ENCODE results near the gene LYRM7. TPM values are rescaled to one million over a fixed set of nuclear protein-coding genes. Genes with fewer than 3 reads are reported as not detected.

Gene LYRM7
- total RNA-seq, 4 donors from 2014 or later = 6.6 to 8.8 (median 7.9) TPM

DNA sequence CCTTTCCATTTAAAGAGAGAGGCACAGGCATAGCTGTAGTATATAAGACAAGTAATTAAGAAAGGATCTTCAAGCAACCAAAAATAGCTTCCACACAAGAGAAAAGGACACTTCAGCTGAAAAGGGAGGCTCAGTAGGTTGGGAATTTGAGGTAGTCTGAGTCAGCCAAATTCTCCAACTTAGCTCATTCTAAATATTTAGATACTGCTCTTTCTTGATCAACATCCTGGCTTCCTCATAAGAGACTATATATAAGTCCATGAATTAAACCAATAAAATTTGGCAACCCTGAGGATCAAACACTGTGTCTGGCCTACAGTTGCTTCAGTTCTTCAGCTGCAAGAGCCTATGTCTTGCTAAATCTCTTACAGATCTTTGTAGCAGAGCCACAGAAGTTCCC lies 23.5 kb upstream of the LYRM7 start:
- Histone ChIP-seq H3K4me3 (no peak overlapping the region), H3K4me1 (no peaks in the 10 kb centered on the region), H3K27ac (no peak overlapping the region), H3K27me3 (no peaks in the 10 kb centered on the region), H3K9me3 (no peaks in the 10 kb centered on the region), H3K36me3 (no peaks in the 10 kb centered on the region)
- DNase-seq = no peak
- TF ChIP-seq, protein P1, sequence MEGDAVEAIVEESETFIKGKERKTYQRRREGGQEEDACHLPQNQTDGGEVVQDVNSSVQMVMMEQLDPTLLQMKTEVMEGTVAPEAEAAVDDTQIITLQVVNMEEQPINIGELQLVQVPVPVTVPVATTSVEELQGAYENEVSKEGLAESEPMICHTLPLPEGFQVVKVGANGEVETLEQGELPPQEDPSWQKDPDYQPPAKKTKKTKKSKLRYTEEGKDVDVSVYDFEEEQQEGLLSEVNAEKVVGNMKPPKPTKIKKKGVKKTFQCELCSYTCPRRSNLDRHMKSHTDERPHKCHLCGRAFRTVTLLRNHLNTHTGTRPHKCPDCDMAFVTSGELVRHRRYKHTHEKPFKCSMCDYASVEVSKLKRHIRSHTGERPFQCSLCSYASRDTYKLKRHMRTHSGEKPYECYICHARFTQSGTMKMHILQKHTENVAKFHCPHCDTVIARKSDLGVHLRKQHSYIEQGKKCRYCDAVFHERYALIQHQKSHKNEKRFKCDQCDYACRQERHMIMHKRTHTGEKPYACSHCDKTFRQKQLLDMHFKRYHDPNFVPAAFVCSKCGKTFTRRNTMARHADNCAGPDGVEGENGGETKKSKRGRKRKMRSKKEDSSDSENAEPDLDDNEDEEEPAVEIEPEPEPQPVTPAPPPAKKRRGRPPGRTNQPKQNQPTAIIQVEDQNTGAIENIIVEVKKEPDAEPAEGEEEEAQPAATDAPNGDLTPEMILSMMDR (IDR thresholded peaks at IDR 0.05) = no peak
- TF ChIP-seq POLR2A (IDR thresholded peaks at IDR 0.05) = no peak

DNA sequence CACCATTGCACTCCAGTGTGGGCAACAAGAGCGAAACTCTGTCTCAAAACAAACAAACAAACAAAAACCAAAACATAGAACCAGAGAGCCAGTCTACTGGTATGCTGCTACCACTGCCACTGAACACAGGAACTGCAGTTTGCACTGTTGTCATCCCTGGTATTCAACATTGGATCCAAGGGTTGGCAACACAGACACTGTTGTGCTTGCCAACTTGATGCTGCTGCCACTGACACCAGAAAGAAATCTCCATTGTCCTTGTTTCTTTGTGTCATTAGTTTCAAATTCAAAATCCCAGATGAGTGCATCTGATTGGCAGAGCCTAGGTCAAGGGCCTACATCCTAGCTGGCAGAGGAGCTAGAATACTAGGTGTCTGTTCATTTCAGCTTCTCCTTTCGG lies 21.9 kb upstream of the LYRM7 start:
- TF ChIP-seq, protein P1 (IDR thresholded peaks at IDR 0.05) = no peak
- TF ChIP-seq POLR2A (IDR thresholded peaks at IDR 0.05) = no peak
- H3K4me3 ChIP-seq = no peak overlapping the region
- H3K27ac ChIP-seq = no peak overlapping the region
- H3K4me1 ChIP-seq = no peaks in the 10 kb centered on the region
- H3K36me3 ChIP-seq = no peaks in the 10 kb centered on the region
- no peaks in the 10 kb centered on the region for H3K27me3 ChIP-seq
- no peaks in the 10 kb centered on the region for H3K9me3 ChIP-seq
- no peak for DNase-seq

DNA sequence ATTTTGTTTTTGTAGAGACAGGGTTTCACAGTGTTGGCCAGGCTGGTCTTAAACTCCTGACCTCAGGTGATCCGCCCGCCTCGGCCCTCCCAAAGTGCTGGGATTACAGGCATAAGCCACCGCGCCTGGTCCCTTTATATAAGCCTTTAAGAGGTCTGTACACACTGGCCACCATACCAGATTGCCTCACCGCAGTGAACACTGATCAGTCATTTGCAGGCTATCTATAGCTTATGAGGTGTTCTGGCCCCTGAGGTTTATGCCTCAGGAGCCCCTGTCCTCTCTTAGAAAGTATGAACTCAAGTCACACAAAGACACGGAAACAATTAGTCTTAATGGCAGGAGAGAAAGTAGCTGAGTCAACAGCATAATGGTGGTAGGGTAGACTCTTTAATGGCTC lies 20.3 kb upstream of the LYRM7 start:
- Histone ChIP-seq H3K36me3 (no peaks in the 10 kb centered on the region), H3K4me3 (no peak overlapping the region), H3K4me1 (no peaks in the 10 kb centered on the region), H3K27me3 (no peaks in the 10 kb centered on the region), H3K9me3 (no peaks in the 10 kb centered on the region), H3K27ac (no peak overlapping the region)
- no peak for DNase-seq
- TF ChIP-seq, protein P1 (IDR thresholded peaks at IDR 0.05) = no peak
- TF ChIP-seq POLR2A (IDR thresholded peaks at IDR 0.05) = no peak

DNA sequence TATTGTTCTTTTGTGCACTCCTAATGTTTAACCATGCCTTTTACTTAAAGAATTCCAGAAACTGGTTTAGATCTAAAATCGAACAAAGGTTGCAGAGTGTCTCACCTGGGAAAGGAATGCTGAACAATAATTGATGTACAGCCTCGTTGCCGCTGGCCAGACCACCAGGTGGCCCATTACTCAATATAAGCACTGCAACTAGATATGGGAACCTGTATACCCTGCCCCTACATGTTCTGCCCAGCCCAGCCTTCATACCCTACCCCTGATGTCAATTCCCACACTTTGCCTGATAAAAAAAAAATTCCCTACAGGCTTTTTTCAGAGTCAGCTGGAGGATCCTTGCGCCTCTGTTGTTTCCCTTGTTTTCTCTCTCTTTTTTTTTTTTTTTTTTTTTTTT lies 19.5 kb upstream of the LYRM7 start:
- H3K4me1 ChIP-seq = no peaks in the 10 kb centered on the region
- H3K4me3 ChIP-seq = no peak overlapping the region
- no peaks in the 10 kb centered on the region for H3K36me3 ChIP-seq
- no peak for DNase-seq
- TF ChIP-seq POLR2A (IDR thresholded peaks at IDR 0.05) = no peak
- TF ChIP-seq, protein P1 (IDR thresholded peaks at IDR 0.05) = no peak
- H3K27ac ChIP-seq = no peak overlapping the region
- no peaks in the 10 kb centered on the region for H3K27me3 ChIP-seq
- H3K9me3 ChIP-seq = no peaks in the 10 kb centered on the region

DNA sequence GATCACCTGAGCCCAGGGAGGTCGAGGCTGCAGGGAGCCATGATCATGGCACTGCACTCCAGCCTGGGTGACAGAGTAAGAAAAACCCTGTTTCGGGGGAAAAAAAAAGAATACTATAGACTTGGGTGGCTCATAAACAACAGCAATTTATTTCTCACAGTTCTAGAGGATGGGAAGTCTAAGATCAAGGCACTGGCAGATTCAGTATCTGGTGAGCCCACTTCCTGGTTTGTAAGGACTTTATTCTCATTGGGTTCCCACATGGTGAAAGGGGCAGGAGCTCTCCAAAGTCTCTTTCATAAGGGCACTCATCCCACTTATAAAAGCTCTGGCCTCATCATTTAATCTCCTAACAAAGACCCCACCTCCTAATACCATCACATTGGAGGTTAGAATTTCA lies 14.4 kb upstream of the LYRM7 start:
- TF ChIP-seq, protein P1 (IDR thresholded peaks at IDR 0.05) = no peak
- TF ChIP-seq POLR2A (IDR thresholded peaks at IDR 0.05) = no peak
- no peaks in the 10 kb centered on the region for H3K9me3 ChIP-seq
- H3K4me3 ChIP-seq = no peak overlapping the region
- no peak overlapping the region for H3K27ac ChIP-seq
- H3K36me3 ChIP-seq = peaks cover 0 to 35% (median 0%) of the 10 kb centered on the region in 3 donors
- no peaks in the 10 kb centered on the region for H3K4me1 ChIP-seq
- no peak for DNase-seq
- no peaks in the 10 kb centered on the region for H3K27me3 ChIP-seq

DNA sequence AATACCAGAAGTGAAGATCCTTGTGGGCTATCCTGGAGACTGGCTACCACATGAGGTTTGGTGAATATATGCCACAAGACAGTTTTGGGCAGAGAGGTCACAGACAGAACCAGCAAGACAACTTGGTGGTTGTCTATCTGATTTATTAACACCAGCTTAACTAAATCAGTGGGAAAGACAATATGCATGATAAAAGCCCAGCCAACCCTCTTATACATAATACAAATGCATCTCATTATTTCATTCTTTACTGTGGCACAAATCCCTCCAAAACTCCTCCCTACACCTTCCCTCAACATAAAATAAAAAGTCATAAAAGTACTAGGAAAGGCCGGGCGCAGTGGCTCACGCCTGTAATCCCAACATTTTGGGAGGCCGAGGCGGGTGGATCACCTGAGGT lies 13.8 kb upstream of the LYRM7 start:
- TF ChIP-seq, protein P1 (IDR thresholded peaks at IDR 0.05) = no peak
- no peak for TF ChIP-seq POLR2A (IDR thresholded peaks at IDR 0.05)
- H3K9me3 ChIP-seq = no peaks in the 10 kb centered on the region
- no peak for DNase-seq
- no peaks in the 10 kb centered on the region for H3K4me1 ChIP-seq
- H3K4me3 ChIP-seq = no peak overlapping the region
- H3K27me3 ChIP-seq = no peaks in the 10 kb centered on the region
- peaks cover 0 to 40% (median 0%) of the 10 kb centered on the region in 3 donors for H3K36me3 ChIP-seq
- no peak overlapping the region for H3K27ac ChIP-seq

Data from Peyer's patch (tissue), 4 donors.